Endothelial cell of umbilical vein (primary cell): ENCODE measurements around the gene DUSP22.

Source experiments
- EZH2 ChIP-seq: IDR thresholded peaks from 2 replicates; pipeline ENCODE4 v1.6.1; 2012; ENCODE audit warnings: borderline replicate concordance, low read depth, mild to moderate bottlenecking, moderate library complexity, low read length, inconsistent platforms; ENCODE audit not compliant: severe bottlenecking
- FOS ChIP-seq: IDR thresholded peaks from 2 replicates; pipeline ENCODE4 v1.6.1; 2011; ENCODE audit warnings: mild to moderate bottlenecking, low read length, moderate library complexity, borderline replicate concordance; ENCODE audit not compliant: insufficient read depth
- MYC ChIP-seq: IDR thresholded peaks from one replicate; pipeline ENCODE4 v1.6.1; 2011; ENCODE audit warnings: mild to moderate bottlenecking, low read depth, low read length
- POLR2A ChIP-seq: IDR thresholded peaks from 2 replicates; pipeline ENCODE4 v1.6.1; 2012; ENCODE audit warnings: low read depth, mild to moderate bottlenecking, control low read depth, low read length
- TF ChIP-seq, protein P1 (sequence below), 2 donors: IDR thresholded peaks; 1 replicate in 1 of 2; 2 replicates in 1 of 2; pipeline ENCODE4 v1.5.1; 2011; ENCODE audit warnings: low read length in 2 of 2, mild to moderate bottlenecking in 2 of 2, moderate library complexity in 2 of 2, control low read depth in 1 of 2, inconsistent platforms in 1 of 2, low read depth in 1 of 2; ENCODE audit not compliant: insufficient read depth in 1 of 2; ENCODE audit errors: extremely low read depth in 1 of 2

- TF ChIP-seq POLR2A = no peak
- TF ChIP-seq, protein P1, sequence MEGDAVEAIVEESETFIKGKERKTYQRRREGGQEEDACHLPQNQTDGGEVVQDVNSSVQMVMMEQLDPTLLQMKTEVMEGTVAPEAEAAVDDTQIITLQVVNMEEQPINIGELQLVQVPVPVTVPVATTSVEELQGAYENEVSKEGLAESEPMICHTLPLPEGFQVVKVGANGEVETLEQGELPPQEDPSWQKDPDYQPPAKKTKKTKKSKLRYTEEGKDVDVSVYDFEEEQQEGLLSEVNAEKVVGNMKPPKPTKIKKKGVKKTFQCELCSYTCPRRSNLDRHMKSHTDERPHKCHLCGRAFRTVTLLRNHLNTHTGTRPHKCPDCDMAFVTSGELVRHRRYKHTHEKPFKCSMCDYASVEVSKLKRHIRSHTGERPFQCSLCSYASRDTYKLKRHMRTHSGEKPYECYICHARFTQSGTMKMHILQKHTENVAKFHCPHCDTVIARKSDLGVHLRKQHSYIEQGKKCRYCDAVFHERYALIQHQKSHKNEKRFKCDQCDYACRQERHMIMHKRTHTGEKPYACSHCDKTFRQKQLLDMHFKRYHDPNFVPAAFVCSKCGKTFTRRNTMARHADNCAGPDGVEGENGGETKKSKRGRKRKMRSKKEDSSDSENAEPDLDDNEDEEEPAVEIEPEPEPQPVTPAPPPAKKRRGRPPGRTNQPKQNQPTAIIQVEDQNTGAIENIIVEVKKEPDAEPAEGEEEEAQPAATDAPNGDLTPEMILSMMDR (IDR thresholded peaks at IDR 0.05; ENCODE audit: extremely low read depth in 1 of 2, insufficient read depth in 1 of 2, low read depth in 1 of 2, low read length in 2 of 2) = no peak
- TF ChIP-seq EZH2 = no peak
- TF ChIP-seq FOS = no peak
- no peak for TF ChIP-seq MYC
Measured at GRCh38 chr6:355373-356208, 63.3 kb downstream of the DUSP22 start.
